HEK293 (cell line): ENCODE measurements around the gene CACUL1.

ENCODE experiments used
- GFI1B ChIP-seq: fragments of 450-650 bp; formaldehyde crosslinking; IDR thresholded peaks from 2 replicates; pipeline ENCODE4 v1.5.1; 2016; ENCODE audit warnings: missing biosample characterization, missing genetic modification characterization
- KLF1 ChIP-seq: fragments of 450-650 bp; formaldehyde crosslinking; IDR thresholded peaks from 2 replicates; pipeline ENCODE4 v1.5.1; 2016; ENCODE audit warnings: missing biosample characterization, missing genetic modification characterization
- KLF7 ChIP-seq: fragments of 450-650 bp; formaldehyde crosslinking; IDR thresholded peaks from 2 replicates; pipeline ENCODE4 v1.5.1; 2016; ENCODE audit warnings: missing biosample characterization, missing genetic modification characterization, borderline replicate concordance
- KLF9 ChIP-seq: fragments of 450-650 bp; formaldehyde crosslinking; IDR thresholded peaks from 2 replicates; pipeline ENCODE4 v1.5.1; 2016; ENCODE audit warnings: missing biosample characterization, missing genetic modification characterization, low read depth
- PATZ1 ChIP-seq: fragments of 450-650 bp; formaldehyde crosslinking; IDR thresholded peaks from 2 replicates; pipeline ENCODE4 v1.5.1; 2016; ENCODE audit warnings: missing biosample characterization, missing genetic modification characterization
- SCRT1 ChIP-seq: fragments of 450-650 bp; formaldehyde crosslinking; IDR thresholded peaks from 2 replicates; pipeline ENCODE4 v1.5.1; 2016; ENCODE audit warnings: missing biosample characterization, missing genetic modification characterization, borderline replicate concordance
- SCRT2 ChIP-seq: fragments of 450-650 bp; formaldehyde crosslinking; IDR thresholded peaks from 2 replicates; pipeline ENCODE4 v1.5.1; 2016; ENCODE audit warnings: missing biosample characterization, missing genetic modification characterization
- SP3 ChIP-seq: fragments of 450-650 bp; formaldehyde crosslinking; IDR thresholded peaks from 2 replicates; pipeline ENCODE4 v1.5.1; 2016; ENCODE audit warnings: missing biosample characterization, missing genetic modification characterization
- TRIM28 ChIP-seq: IDR thresholded peaks from 2 replicates; pipeline ENCODE4 v1.6.1; 2011; ENCODE audit warnings: low read length, control low read depth, borderline replicate concordance
- YY1 ChIP-seq: fragments of 450-650 bp; formaldehyde crosslinking; IDR thresholded peaks from 2 replicates; pipeline ENCODE4 v1.5.1; 2018; ENCODE audit warnings: missing biosample characterization, missing genetic modification characterization
- YY2 ChIP-seq: fragments of 450-650 bp; formaldehyde crosslinking; IDR thresholded peaks from 2 replicates; pipeline ENCODE4 v1.5.1; 2016; ENCODE audit warnings: missing biosample characterization, missing genetic modification characterization
- ZBTB48 ChIP-seq: fragments of 450-650 bp; formaldehyde crosslinking; IDR thresholded peaks from 2 replicates; pipeline ENCODE4 v1.5.1; 2016; ENCODE audit warnings: missing biosample characterization, missing genetic modification characterization
- ZIC2 ChIP-seq: fragments of 450-650 bp; formaldehyde crosslinking; IDR thresholded peaks from 2 replicates; pipeline ENCODE4 v1.5.1; 2016; ENCODE audit warnings: missing biosample characterization, missing genetic modification characterization
- ZNF138 ChIP-seq: fragments of 450-650 bp; formaldehyde crosslinking; IDR thresholded peaks from 2 replicates; pipeline ENCODE4 v1.5.1; 2016; ENCODE audit warnings: missing biosample characterization, missing genetic modification characterization, borderline replicate concordance
- ZNF211 ChIP-seq: fragments of 450-650 bp; formaldehyde crosslinking; IDR thresholded peaks from 2 replicates; pipeline ENCODE4 v1.5.1; 2016; ENCODE audit warnings: low read depth, missing biosample characterization, missing genetic modification characterization
- ZNF214 ChIP-seq: fragments of 450-650 bp; formaldehyde crosslinking; IDR thresholded peaks from 2 replicates; pipeline ENCODE4 v1.5.1; 2017; ENCODE audit warnings: missing biosample characterization, mild to moderate bottlenecking, missing genetic modification characterization, borderline replicate concordance
- ZNF26 ChIP-seq: fragments of 450-650 bp; formaldehyde crosslinking; IDR thresholded peaks from 2 replicates; pipeline ENCODE4 v1.5.1; 2016; ENCODE audit warnings: missing biosample characterization, missing genetic modification characterization
- ZNF311 ChIP-seq: fragments of 450-650 bp; formaldehyde crosslinking; IDR thresholded peaks from 2 replicates; pipeline ENCODE4 v1.5.1; 2017; ENCODE audit warnings: missing biosample characterization, missing genetic modification characterization, borderline replicate concordance
- ZNF544 ChIP-seq: fragments of 450-650 bp; formaldehyde crosslinking; IDR thresholded peaks from 2 replicates; pipeline ENCODE4 v1.5.0; 2017; ENCODE audit warnings: missing biosample characterization, missing genetic modification characterization
- ZNF571 ChIP-seq: fragments of 450-650 bp; formaldehyde crosslinking; IDR thresholded peaks from 2 replicates; pipeline ENCODE4 v1.5.0; 2017; ENCODE audit warnings: missing biosample characterization, missing genetic modification characterization
- ZNF658 ChIP-seq: fragments of 450-650 bp; formaldehyde crosslinking; IDR thresholded peaks from 2 replicates; pipeline ENCODE4; 2016; ENCODE audit warnings: missing biosample characterization, missing genetic modification characterization
- ZNF707 ChIP-seq: fragments of 450-650 bp; formaldehyde crosslinking; IDR thresholded peaks from 2 replicates; pipeline ENCODE4 v1.5.1; 2016; ENCODE audit warnings: missing biosample characterization, missing genetic modification characterization
- ZNF747 ChIP-seq: fragments of 450-650 bp; formaldehyde crosslinking; IDR thresholded peaks from 2 replicates; pipeline ENCODE4 v1.5.1; 2016; ENCODE audit warnings: missing biosample characterization, missing genetic modification characterization
- ZNF785 ChIP-seq: fragments of 450-650 bp; formaldehyde crosslinking; IDR thresholded peaks from 2 replicates; pipeline ENCODE4 v1.5.1; 2016; ENCODE audit warnings: missing biosample characterization, missing genetic modification characterization
- TF ChIP-seq, protein P1 (sequence below): fragments of 450-650 bp; formaldehyde crosslinking; IDR thresholded peaks from 2 replicates; pipeline ENCODE4 v1.5.1; 2016; ENCODE audit warnings: missing biosample characterization, missing genetic modification characterization, low read depth
- TF ChIP-seq, protein P2 (sequence below): fragments of 450-650 bp; formaldehyde crosslinking; IDR thresholded peaks from 2 replicates; pipeline ENCODE4 v1.5.1; 2016; ENCODE audit warnings: missing biosample characterization, missing genetic modification characterization
- TF ChIP-seq, protein P3 (sequence below): fragments of 450-650 bp; formaldehyde crosslinking; IDR thresholded peaks from 2 replicates; pipeline ENCODE4 v1.5.1; 2016; ENCODE audit warnings: missing biosample characterization, missing genetic modification characterization
- TF ChIP-seq, protein P4 (sequence below): fragments of 450-650 bp; formaldehyde crosslinking; IDR thresholded peaks from 2 replicates; pipeline ENCODE4 v1.5.1; 2016; ENCODE audit warnings: missing biosample characterization, missing genetic modification characterization

Gene CACUL1

GRCh38 chr10:118754556-118755423 is at the start of gene CACUL1 (continued):
- TF ChIP-seq ZNF544 (no peak), KLF7 (peak; percentile 66), YY1 (tag by site-specific recombination) (peak; percentile 75; the same call in 1 of the 2 replicates), TRIM28 (no peak), ZNF211 (no peak), ZIC2 (tag by site-specific recombination) (peak; percentile 68), ZNF707 (tag by site-specific recombination) (no peak), ZNF747 (tag by site-specific recombination) (no peak), PATZ1 (peak; percentile 90), ZNF785 (tag by site-specific recombination) (no peak), ZNF571 (tag by site-specific recombination) (no peak), SP3 (tag by site-specific recombination) (peak; percentile 99), ZNF311 (tag by site-specific recombination) (no peak), ZBTB48 (peak; percentile 46; the same call in 1 of the 2 replicates), ZNF26 (tag by site-specific recombination) (no peak), SCRT2 (tag by site-specific recombination) (peak; percentile 100), ZNF658 (no peak), SCRT1 (tag by site-specific recombination) (peak; percentile 97), ZNF214 (no peak), GFI1B (tag by site-specific recombination) (no peak), KLF9 (tag by site-specific recombination) (peak; percentile 99), YY2 (peak; percentile 80), KLF1 (tag by site-specific recombination) (peak; percentile 78), ZNF138 (tag by site-specific recombination) (no peak)
- TF ChIP-seq, protein P1, sequence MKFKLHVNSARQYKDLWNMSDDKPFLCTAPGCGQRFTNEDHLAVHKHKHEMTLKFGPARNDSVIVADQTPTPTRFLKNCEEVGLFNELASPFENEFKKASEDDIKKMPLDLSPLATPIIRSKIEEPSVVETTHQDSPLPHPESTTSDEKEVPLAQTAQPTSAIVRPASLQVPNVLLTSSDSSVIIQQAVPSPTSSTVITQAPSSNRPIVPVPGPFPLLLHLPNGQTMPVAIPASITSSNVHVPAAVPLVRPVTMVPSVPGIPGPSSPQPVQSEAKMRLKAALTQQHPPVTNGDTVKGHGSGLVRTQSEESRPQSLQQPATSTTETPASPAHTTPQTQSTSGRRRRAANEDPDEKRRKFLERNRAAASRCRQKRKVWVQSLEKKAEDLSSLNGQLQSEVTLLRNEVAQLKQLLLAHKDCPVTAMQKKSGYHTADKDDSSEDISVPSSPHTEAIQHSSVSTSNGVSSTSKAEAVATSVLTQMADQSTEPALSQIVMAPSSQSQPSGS: no peak
- TF ChIP-seq, protein P2, sequence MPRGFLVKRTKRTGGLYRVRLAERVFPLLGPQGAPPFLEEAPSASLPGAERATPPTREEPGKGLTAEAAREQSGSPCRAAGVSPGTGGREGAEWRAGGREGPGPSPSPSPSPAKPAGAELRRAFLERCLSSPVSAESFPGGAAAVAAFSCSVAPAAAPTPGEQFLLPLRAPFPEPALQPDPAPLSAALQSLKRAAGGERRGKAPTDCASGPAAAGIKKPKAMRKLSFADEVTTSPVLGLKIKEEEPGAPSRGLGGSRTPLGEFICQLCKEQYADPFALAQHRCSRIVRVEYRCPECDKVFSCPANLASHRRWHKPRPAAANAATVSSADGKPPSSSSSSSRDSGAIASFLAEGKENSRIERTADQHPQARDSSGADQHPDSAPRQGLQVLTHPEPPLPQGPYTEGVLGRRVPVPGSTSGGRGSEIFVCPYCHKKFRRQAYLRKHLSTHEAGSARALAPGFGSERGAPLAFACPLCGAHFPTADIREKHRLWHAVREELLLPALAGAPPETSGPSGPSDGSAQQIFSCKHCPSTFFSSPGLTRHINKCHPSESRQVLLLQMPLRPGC (tag by site-specific recombination): no peak
- TF ChIP-seq, protein P3, sequence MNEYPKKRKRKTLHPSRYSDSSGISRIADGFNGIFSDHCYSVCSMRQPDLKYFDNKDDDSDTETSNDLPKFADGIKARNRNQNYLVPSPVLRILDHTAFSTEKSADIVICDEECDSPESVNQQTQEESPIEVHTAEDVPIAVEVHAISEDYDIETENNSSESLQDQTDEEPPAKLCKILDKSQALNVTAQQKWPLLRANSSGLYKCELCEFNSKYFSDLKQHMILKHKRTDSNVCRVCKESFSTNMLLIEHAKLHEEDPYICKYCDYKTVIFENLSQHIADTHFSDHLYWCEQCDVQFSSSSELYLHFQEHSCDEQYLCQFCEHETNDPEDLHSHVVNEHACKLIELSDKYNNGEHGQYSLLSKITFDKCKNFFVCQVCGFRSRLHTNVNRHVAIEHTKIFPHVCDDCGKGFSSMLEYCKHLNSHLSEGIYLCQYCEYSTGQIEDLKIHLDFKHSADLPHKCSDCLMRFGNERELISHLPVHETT: no peak
- TF ChIP-seq, protein P4, sequence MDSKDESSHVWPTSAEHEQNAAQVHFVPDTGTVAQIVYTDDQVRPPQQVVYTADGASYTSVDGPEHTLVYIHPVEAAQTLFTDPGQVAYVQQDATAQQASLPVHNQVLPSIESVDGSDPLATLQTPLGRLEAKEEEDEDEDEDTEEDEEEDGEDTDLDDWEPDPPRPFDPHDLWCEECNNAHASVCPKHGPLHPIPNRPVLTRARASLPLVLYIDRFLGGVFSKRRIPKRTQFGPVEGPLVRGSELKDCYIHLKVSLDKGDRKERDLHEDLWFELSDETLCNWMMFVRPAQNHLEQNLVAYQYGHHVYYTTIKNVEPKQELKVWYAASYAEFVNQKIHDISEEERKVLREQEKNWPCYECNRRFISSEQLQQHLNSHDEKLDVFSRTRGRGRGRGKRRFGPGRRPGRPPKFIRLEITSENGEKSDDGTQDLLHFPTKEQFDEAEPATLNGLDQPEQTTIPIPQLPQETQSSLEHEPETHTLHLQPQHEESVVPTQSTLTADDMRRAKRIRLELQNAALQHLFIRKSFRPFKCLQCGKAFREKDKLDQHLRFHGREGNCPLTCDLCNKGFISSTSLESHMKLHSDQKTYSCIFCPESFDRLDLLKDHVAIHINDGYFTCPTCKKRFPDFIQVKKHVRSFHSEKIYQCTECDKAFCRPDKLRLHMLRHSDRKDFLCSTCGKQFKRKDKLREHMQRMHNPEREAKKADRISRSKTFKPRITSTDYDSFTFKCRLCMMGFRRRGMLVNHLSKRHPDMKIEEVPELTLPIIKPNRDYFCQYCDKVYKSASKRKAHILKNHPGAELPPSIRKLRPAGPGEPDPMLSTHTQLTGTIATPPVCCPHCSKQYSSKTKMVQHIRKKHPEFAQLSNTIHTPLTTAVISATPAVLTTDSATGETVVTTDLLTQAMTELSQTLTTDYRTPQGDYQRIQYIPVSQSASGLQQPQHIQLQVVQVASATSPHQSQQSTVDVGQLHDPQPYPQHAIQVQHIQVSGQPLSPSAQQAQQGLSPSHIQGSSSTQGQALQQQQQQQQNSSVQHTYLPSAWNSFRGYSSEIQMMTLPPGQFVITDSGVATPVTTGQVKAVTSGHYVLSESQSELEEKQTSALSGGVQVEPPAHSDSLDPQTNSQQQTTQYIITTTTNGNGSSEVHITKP (tag by site-specific recombination): peak; percentile 31; the same call in 1 of the 2 replicates
